ENCODE data around the gene C1orf56. TPM values are rescaled to one million over a fixed set of nuclear protein-coding genes. Genes with fewer than 3 reads are reported as not detected.

Gene C1orf56
- total RNA-seq, 1 donor from 2014 or later, result 0.71 TPM

DNA sequence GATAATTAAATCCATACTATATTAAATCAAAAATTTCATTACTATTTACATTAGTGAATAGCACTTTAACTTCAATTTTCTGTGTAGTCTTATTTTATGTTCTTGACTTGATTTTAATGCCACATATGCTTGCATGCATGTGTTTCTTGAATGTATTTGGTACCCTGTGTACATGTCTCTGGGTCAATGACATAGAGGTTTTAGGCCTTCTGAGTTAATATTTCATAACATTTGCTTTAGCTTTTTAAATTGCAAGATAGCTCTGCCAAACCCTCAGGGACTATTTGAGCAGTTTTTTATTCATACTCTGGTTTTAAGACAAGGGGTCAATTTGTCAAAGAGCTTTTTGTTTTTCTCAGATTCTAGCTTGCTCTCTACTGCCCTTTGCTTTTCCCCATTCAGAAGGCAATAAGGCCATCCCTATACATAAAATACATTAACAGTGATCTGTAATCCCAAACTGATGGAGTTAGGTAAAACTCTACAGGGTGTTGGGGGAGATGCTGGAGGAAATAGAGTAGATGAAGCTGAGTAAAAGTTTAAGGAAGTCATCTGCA is 17.6 kb downstream of the C1orf56 start:
- TF ChIP-seq, protein P1, sequence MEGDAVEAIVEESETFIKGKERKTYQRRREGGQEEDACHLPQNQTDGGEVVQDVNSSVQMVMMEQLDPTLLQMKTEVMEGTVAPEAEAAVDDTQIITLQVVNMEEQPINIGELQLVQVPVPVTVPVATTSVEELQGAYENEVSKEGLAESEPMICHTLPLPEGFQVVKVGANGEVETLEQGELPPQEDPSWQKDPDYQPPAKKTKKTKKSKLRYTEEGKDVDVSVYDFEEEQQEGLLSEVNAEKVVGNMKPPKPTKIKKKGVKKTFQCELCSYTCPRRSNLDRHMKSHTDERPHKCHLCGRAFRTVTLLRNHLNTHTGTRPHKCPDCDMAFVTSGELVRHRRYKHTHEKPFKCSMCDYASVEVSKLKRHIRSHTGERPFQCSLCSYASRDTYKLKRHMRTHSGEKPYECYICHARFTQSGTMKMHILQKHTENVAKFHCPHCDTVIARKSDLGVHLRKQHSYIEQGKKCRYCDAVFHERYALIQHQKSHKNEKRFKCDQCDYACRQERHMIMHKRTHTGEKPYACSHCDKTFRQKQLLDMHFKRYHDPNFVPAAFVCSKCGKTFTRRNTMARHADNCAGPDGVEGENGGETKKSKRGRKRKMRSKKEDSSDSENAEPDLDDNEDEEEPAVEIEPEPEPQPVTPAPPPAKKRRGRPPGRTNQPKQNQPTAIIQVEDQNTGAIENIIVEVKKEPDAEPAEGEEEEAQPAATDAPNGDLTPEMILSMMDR (IDR thresholded peaks at IDR 0.05; ENCODE audit: insufficient read depth, low read length, poor library complexity, severe bottlenecking), result no peak
- Histone ChIP-seq H3K27me3 (ENCODE audit: control insufficient read depth, insufficient read depth, low read length) (no peaks in the 10 kb centered on the region), H3K36me3 (ENCODE audit: control insufficient read depth, insufficient read depth, low read length) (no peaks in the 10 kb centered on the region), H3K4me3 (ENCODE audit: low read depth, low read length) (no peak overlapping the region)
- no peak for DNase-seq (ENCODE audit: low read depth)

DNA sequence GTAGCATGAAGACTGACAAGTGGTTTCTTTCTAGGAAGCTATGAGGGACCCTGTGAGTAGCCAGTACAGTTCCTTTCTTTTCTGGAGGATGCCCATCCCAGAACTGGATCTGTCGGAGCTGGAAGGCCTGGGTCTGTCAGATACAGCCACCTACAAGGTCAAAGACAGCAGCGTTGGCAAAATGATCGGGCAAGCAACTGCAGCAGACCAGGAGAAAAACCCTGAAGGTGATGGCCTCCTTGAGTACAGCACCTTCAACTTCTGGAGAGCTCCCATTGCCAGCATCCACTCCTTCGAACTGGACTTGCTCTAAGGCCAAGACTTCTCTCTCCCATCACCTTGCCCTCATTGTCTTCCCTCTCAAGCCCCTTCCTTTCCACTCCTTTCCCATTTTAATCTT is 19.6 kb downstream of the C1orf56 start:
- H3K27me3 ChIP-seq (ENCODE audit: control insufficient read depth, insufficient read depth, low read length), result no peaks in the 10 kb centered on the region
- no peak overlapping the region for H3K4me3 ChIP-seq (ENCODE audit: low read depth, low read length)
- TF ChIP-seq, protein P1 (IDR thresholded peaks at IDR 0.05; ENCODE audit: insufficient read depth, low read length, poor library complexity, severe bottlenecking), result no peak
- no peaks in the 10 kb centered on the region for H3K36me3 ChIP-seq (ENCODE audit: control insufficient read depth, insufficient read depth, low read length)
- no peak for DNase-seq (ENCODE audit: low read depth)

DNA sequence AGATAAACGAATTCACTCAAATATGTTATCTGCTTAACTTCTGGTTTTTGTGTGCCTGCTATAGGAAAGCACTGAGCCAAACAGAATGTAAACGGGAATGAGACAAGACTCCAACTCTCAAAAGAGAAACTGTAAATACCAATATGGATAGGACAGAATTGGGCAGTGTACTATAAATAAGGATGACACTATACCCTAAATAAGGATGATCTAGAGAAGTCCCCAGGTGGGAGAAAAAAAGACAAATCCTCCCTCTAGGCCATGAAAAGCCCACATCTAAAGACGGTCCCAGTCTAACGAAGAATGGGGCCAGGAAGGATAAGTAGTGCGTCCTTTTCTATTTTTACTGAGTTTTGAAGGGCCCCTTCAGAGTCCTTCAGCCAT is 21.5 kb downstream of the C1orf56 start:
- no peaks in the 10 kb centered on the region for H3K36me3 ChIP-seq (ENCODE audit: control insufficient read depth, insufficient read depth, low read length)
- TF ChIP-seq, protein P1 (IDR thresholded peaks at IDR 0.05; ENCODE audit: insufficient read depth, low read length, poor library complexity, severe bottlenecking), result no peak
- no peak overlapping the region for H3K4me3 ChIP-seq (ENCODE audit: low read depth, low read length)
- DNase-seq (ENCODE audit: low read depth), result no peak
- no peaks in the 10 kb centered on the region for H3K27me3 ChIP-seq (ENCODE audit: control insufficient read depth, insufficient read depth, low read length)

DNA sequence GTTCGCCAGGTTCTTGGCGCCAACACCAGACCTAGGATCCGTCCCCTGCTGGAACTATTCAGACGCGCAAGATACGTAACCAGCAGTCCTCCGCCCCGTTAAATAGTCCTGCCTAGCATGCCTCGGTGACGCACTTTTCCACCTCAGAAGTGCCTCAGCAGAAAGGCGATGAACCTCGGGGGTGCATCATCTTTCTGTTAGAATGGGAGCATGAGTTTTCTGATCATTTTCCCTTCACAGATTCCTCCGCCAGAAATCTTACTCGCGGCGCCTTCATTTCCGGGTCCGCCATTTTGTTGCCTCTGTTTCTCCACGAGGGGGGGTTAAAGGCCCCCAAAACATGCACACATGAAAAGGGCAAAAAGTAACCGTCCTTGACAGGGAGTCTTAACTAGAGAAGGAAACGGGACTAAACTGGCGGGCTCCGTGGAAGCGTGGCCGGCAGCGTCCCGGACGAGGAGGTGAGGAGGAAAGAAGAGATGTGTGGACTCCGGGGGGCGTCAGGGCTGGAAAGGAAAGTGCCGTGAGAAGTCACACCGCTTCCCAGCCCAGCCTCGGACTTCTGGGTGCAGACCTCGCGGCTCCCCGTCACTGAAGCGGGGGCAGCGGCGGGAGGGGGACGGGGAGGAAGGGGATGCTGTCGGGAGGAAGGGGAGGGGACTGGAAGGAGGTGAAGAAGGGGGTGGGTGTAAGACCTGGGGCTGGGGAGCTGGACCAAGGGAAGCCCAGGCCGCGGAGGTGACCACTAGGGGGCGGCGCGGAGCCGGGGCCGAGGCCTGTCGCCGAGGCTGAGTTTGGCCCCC is 23.1 kb downstream of the C1orf56 start, which contains the start of gene GABPB2:
TSS of gene GABPB2 (plus strand) at position 288 of the 803 bp plus-strand sequence. CDS start 17,429 bp downstream, outside the sequence.
- TF ChIP-seq, protein P1 (IDR thresholded peaks at IDR 0.05; ENCODE audit: insufficient read depth, low read length, poor library complexity, severe bottlenecking), result peak; percentile 99
- Histone ChIP-seq H3K4me3 (ENCODE audit: low read depth, low read length) (peak within 1 kb of the TSS; percentile 73), H3K36me3 (ENCODE audit: control insufficient read depth, insufficient read depth, low read length) (no peaks in the 10 kb centered on the region), H3K27me3 (ENCODE audit: control insufficient read depth, insufficient read depth, low read length) (no peaks in the 10 kb centered on the region)
- peak; percentile 54 for DNase-seq (ENCODE audit: low read depth)

DNA sequence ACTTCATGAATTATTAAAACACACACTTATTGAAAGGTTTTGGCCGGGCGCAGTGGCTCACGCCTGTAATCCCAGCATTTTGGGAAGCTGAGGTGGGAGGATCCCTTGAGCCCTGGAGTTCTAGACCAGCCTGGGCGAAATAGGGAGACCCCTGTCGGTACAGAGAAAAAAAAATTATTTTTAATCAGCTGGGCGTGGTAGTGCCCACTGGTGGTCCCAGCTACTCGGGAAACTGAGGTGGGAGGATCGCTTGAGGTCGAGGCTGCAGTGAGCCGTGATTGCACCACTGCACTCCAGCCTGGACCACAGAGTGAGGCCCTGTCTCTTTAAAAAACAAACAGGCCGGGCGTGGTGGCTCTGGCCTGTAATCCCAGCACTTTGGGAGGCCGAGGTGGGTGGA is 24.7 kb downstream of the C1orf56 start:
- Histone ChIP-seq H3K4me3 (ENCODE audit: low read depth, low read length) (no peak overlapping the region), H3K36me3 (ENCODE audit: control insufficient read depth, insufficient read depth, low read length) (no peaks in the 10 kb centered on the region), H3K27me3 (ENCODE audit: control insufficient read depth, insufficient read depth, low read length) (no peaks in the 10 kb centered on the region)
- DNase-seq (ENCODE audit: low read depth), result no peak
- TF ChIP-seq, protein P1 (IDR thresholded peaks at IDR 0.05; ENCODE audit: insufficient read depth, low read length, poor library complexity, severe bottlenecking), result no peak
